HepG2 (cell line): ENCODE data around the gene CTNNA2.

Source experiments
- CTCF ChIP-seq: sonication (generic); formaldehyde crosslinking; IDR thresholded peaks from 2 replicates; pipeline ENCODE4 v1.5.0; 2020; ENCODE audit warnings: mild to moderate bottlenecking, missing genetic modification reagents, moderate library complexity
- EP300 ChIP-seq, 3 experiments: sonication (generic) in 1 of 3; formaldehyde crosslinking in 1 of 3; IDR thresholded peaks; 2 replicates each; pipeline versions ENCODE4 v1.5.1 to v1.6.1; 2011 to 2020; ENCODE audit warnings: low read depth in 2 of 3, low read length in 2 of 3, borderline replicate concordance in 1 of 3, improper control_type of control experiment in 1 of 3, mild to moderate bottlenecking in 1 of 3, missing genetic modification reagents in 1 of 3, moderate library complexity in 1 of 3
- ESRRA ChIP-seq: sonication (generic); formaldehyde crosslinking; IDR thresholded peaks from 2 replicates; pipeline ENCODE4 v1.5.1; 2020; ENCODE audit warnings: mild to moderate bottlenecking, low read depth, missing genetic modification reagents
- JUN ChIP-seq: sonication (generic); formaldehyde crosslinking; IDR thresholded peaks from 2 replicates; pipeline ENCODE4 v1.4.0; 2020; ENCODE audit warnings: mild to moderate bottlenecking, missing genetic modification reagents
- MIXL1 ChIP-seq: IDR thresholded peaks from 2 replicates; pipeline ENCODE4 v1.6.1; 2016
- PHF8 ChIP-seq: sonication (generic); formaldehyde crosslinking; IDR thresholded peaks from 2 replicates; pipeline ENCODE4 v1.5.0; 2020; ENCODE audit warnings: missing genetic modification reagents
- SAFB2 ChIP-seq: sonication (generic); formaldehyde crosslinking; IDR thresholded peaks from 2 replicates; pipeline ENCODE4 v1.5.1; 2020; ENCODE audit warnings: missing genetic modification reagents, low read depth, mild to moderate bottlenecking, borderline replicate concordance
- TCF7 ChIP-seq: sonication (generic); IDR thresholded peaks from 2 replicates; pipeline ENCODE4 v1.6.1; 2016; ENCODE audit warnings: antibody characterized with exemption, low read depth
- YY1 ChIP-seq: IDR thresholded peaks from 2 replicates; pipeline ENCODE4 v1.6.1; 2011; ENCODE audit warnings: low read length, low read depth, moderate library complexity, mild to moderate bottlenecking; ENCODE audit not compliant: insufficient read depth, insufficient replicate concordance
- ZNF629 ChIP-seq: sonication (generic); formaldehyde crosslinking; conservative IDR thresholded peaks from 2 replicates; pipeline ENCODE4 v1.5.0; 2020; ENCODE audit warnings: missing genetic modification reagents
- TF ChIP-seq, protein P1 (sequence below): sonication (generic); formaldehyde crosslinking; IDR thresholded peaks from 2 replicates; pipeline ENCODE4 v1.4.0; 2020; ENCODE audit warnings: missing genetic modification reagents
- TF ChIP-seq, protein P2 (sequence below): sonication (generic); formaldehyde crosslinking; IDR thresholded peaks from 2 replicates; pipeline ENCODE4 v1.4.0; 2020; ENCODE audit warnings: mild to moderate bottlenecking, missing genetic modification reagents
- TF ChIP-seq, protein P3 (sequence below): sonication (generic); formaldehyde crosslinking; IDR thresholded peaks from 2 replicates; pipeline ENCODE4 v1.9.0; 2022; ENCODE audit warnings: missing genetic modification reagents, mild to moderate bottlenecking, borderline replicate concordance

GRCh38 chr2:79711098-79711497 lies 198.2 kb downstream of the CTNNA2 start:
- TF ChIP-seq ZNF629 (CRISPR knock-in tag) (no peak), PHF8 (no peak), EP300 (IDR thresholded peaks at IDR 0.05; ENCODE audit: low read depth in 2 of 2, low read length in 2 of 2) (no peak), EP300 (CRISPR knock-in tag; IDR thresholded peaks at IDR 0.05; ENCODE audit: borderline replicate concordance) (no peak), SAFB2 (no peak), TCF7 (no peak), YY1 (no peak), JUN (CRISPR knock-in tag) (no peak), CTCF (no peak), MIXL1 (CRISPR knock-in tag) (no peak), ESRRA (CRISPR knock-in tag) (no peak)
- TF ChIP-seq, protein P1, sequence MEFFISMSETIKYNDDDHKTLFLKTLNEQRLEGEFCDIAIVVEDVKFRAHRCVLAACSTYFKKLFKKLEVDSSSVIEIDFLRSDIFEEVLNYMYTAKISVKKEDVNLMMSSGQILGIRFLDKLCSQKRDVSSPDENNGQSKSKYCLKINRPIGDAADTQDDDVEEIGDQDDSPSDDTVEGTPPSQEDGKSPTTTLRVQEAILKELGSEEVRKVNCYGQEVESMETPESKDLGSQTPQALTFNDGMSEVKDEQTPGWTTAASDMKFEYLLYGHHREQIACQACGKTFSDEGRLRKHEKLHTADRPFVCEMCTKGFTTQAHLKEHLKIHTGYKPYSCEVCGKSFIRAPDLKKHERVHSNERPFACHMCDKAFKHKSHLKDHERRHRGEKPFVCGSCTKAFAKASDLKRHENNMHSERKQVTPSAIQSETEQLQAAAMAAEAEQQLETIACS (CRISPR knock-in tag) = no peak
- TF ChIP-seq, protein P2, sequence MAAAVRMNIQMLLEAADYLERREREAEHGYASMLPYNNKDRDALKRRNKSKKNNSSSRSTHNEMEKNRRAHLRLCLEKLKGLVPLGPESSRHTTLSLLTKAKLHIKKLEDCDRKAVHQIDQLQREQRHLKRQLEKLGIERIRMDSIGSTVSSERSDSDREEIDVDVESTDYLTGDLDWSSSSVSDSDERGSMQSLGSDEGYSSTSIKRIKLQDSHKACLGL (CRISPR knock-in tag) = no peak
- TF ChIP-seq, protein P3, sequence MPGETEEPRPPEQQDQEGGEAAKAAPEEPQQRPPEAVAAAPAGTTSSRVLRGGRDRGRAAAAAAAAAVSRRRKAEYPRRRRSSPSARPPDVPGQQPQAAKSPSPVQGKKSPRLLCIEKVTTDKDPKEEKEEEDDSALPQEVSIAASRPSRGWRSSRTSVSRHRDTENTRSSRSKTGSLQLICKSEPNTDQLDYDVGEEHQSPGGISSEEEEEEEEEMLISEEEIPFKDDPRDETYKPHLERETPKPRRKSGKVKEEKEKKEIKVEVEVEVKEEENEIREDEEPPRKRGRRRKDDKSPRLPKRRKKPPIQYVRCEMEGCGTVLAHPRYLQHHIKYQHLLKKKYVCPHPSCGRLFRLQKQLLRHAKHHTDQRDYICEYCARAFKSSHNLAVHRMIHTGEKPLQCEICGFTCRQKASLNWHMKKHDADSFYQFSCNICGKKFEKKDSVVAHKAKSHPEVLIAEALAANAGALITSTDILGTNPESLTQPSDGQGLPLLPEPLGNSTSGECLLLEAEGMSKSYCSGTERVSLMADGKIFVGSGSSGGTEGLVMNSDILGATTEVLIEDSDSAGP = no peak
